Right lobe of liver (tissue), 4 donors: ENCODE data around the gene PAK4.

Experiments used
- POLR2A ChIP-seq: fragments of 450-650 bp; IDR thresholded peaks from one replicate; pipeline ENCODE4 v1.6.1; 2017; ENCODE audit warnings: antibody characterized with exemption, mild to moderate bottlenecking
- TF ChIP-seq, protein P1 (sequence below), 4 donors: fragments of 200-600 bp in 3 of 4; fragments of 450-650 bp in 1 of 4; IDR thresholded peaks; one replicate each; pipeline versions ENCODE4 v1.5.1 to v1.8.0; 2016 to 2022; ENCODE audit warnings: antibody characterized with exemption in 4 of 4, mild to moderate bottlenecking in 2 of 4
- donor health status: DM: no; HTN: no; CAD: no.
- donor health status: DM: no; HTN: no; CAD: no.
- donor health status: DM: no; HTN: yes; CAD: no.

- TF ChIP-seq, protein P1, sequence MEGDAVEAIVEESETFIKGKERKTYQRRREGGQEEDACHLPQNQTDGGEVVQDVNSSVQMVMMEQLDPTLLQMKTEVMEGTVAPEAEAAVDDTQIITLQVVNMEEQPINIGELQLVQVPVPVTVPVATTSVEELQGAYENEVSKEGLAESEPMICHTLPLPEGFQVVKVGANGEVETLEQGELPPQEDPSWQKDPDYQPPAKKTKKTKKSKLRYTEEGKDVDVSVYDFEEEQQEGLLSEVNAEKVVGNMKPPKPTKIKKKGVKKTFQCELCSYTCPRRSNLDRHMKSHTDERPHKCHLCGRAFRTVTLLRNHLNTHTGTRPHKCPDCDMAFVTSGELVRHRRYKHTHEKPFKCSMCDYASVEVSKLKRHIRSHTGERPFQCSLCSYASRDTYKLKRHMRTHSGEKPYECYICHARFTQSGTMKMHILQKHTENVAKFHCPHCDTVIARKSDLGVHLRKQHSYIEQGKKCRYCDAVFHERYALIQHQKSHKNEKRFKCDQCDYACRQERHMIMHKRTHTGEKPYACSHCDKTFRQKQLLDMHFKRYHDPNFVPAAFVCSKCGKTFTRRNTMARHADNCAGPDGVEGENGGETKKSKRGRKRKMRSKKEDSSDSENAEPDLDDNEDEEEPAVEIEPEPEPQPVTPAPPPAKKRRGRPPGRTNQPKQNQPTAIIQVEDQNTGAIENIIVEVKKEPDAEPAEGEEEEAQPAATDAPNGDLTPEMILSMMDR (IDR thresholded peaks at IDR 0.05) = no peak
- no peak for TF ChIP-seq POLR2A
Measured at GRCh38 chr19:39164289-39164688, 38.7 kb downstream of the PAK4 start.
